Measurements from ENCODE around the gene ZBTB7C. TPM values are rescaled to one million over a fixed set of nuclear protein-coding genes. Genes with fewer than 3 reads are reported as not detected.

The ZBTB7C gene
- total RNA-seq, 1 experiment from 2014 or later = 0.33 TPM

GRCh38 chr18:48098007-48098406, 311.2 kb downstream of the ZBTB7C start:
- no peak overlapping the region for H3K14ac ChIP-seq (ENCODE audit: insufficient read depth, low read length)
- H2BK20ac ChIP-seq (ENCODE audit: low read depth, low read length, poor library complexity, severe bottlenecking) = no peak overlapping the region
- no peak overlapping the region for H3K4me3 Mint-ChIP-seq
- TF ChIP-seq CTCF (conservative IDR thresholded peaks at IDR 0.05) = no peak
- no peak overlapping the region for H3T11ph ChIP-seq (ENCODE audit: low read length)
- H3K79me2 ChIP-seq (ENCODE audit: insufficient read depth, low read length) = no peaks in the 10 kb centered on the region
- H3K4ac ChIP-seq (ENCODE audit: low read depth, low read length) = no peak overlapping the region
- no peak overlapping the region for H3K18ac ChIP-seq (ENCODE audit: insufficient read length, low read depth, low read length)
- H3K9me3 Mint-ChIP-seq = no peaks in the 10 kb centered on the region
- no peak overlapping the region for H4K8ac ChIP-seq (replicated peaks; ENCODE audit: insufficient read length, low read depth, low read length)
- no peak overlapping the region for H2BK12ac ChIP-seq (ENCODE audit: insufficient read length, low read depth, low read length)
- WGBS (ENCODE audit: extremely low coverage, insufficient read length, low lambda C conversion rate) = no CpG with 5 or more reads among the region's 3 CpGs
- H2BK120ac ChIP-seq (ENCODE audit: low read depth, low read length, poor library complexity, severe bottlenecking) = no peak overlapping the region
- no peak overlapping the region for H4K5ac ChIP-seq (ENCODE audit: insufficient read length, low read depth, low read length)
- H3K27me3 Mint-ChIP-seq (ENCODE audit: low read depth) = peaks cover 4% of the 10 kb centered on the region; the same call in 1 of the 2 replicates
- no peak overlapping the region for H2BK15ac ChIP-seq (ENCODE audit: low read depth, low read length)
- no peaks in the 10 kb centered on the region for H3K9me3 ChIP-seq (ENCODE audit: control insufficient read depth, low read depth, low read length)
- H2AK5ac ChIP-seq (ENCODE audit: insufficient read length, low read length) = no peak overlapping the region
- no peaks in the 10 kb centered on the region for H3K79me1 ChIP-seq (ENCODE audit: insufficient read depth, low read depth, low read length, poor library complexity, severe bottlenecking)
- H3K23me2 ChIP-seq (ENCODE audit: insufficient read length, low read depth, low read length, poor library complexity, severe bottlenecking) = no peaks in the 10 kb centered on the region
- no peaks in the 10 kb centered on the region for H3K27me3 ChIP-seq (ENCODE audit: insufficient read depth, low read length)
- no peak overlapping the region for H2BK5ac ChIP-seq (ENCODE audit: insufficient read length, low read length)
- H3K27ac Mint-ChIP-seq = no peak overlapping the region
- no peak overlapping the region for H4K91ac ChIP-seq (ENCODE audit: insufficient read length, low read depth, low read length)
- H3K4me2 ChIP-seq (ENCODE audit: insufficient read depth, insufficient read length, low read length) = no peak overlapping the region
- H3K27ac ChIP-seq (ENCODE audit: insufficient read length, low read depth, low read length) = no peak overlapping the region
- H3K56ac ChIP-seq (ENCODE audit: insufficient read length, low read depth, low read length) = no peak overlapping the region
- DNase-seq = no peak
- H3K23ac ChIP-seq (ENCODE audit: insufficient read length, low read depth, low read length) = no peak overlapping the region
- no peaks in the 10 kb centered on the region for H3K36me3 Mint-ChIP-seq (ENCODE audit: insufficient read depth in 1 of 3, low read depth in 3 of 3)
- no peaks in the 10 kb centered on the region for H4K20me1 ChIP-seq (ENCODE audit: control insufficient read depth, insufficient read depth, insufficient read length)
- no peak overlapping the region for H3K9ac ChIP-seq (ENCODE audit: extremely low read depth, insufficient read length, low read length)
- no peak overlapping the region for H2AFZ ChIP-seq (ENCODE audit: low read length)
- H3K4me1 ChIP-seq (ENCODE audit: insufficient read depth, low read length) = peaks cover 3% of the 10 kb centered on the region; the same call in 1 of the 2 replicates
- H3K4me1 Mint-ChIP-seq = peaks cover 12 to 31% of the 10 kb centered on the region in 2 experiments

Data from H9 (cell line).